ENCODE measurements around the gene TCTA. TPM values are rescaled to one million over a fixed set of nuclear protein-coding genes. Genes with fewer than 3 reads are reported as not detected.

TCTA gene
- total and polyA plus RNA-seq, 4 experiments from 2014 or later: 27.8 to 39.0 (median 37.9) TPM

DNA sequence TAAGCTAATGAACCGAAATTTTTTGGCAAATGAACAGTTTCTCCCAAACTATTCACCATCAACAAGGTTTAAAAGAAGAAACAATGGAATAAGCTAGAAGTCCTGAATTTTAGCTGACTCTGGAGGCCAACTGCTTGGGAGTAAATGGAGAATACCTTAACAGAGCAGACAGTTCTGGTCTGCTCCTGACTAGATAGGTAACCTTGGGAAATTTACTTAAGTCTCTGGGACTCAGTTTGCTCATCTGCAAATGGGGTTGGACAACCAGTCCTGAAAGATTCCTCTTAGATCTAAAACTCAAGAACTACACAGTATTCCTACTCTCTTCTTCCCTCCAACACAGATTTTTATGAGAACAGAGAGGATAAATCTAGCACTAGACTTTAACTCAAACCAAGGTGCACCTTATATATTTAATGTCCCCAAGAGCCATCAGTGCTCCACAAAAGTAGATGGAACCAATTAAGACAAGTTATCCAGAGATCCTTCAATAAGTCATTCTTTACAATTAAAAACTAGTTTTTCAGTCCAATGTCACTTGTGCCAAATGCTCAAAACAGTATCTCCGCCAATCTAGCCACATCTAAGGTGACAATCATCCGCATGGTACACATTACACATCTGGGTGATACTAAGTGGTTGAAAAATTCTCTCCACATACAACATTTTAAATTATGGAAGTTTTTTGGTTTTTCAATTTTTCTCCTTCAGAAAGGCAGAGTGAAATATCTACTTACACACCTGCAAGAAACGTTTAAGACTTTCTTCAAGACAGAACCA is 2.0 kb upstream of the TCTA start:
- Histone ChIP-seq H3K4me1 (ENCODE audit: insufficient read depth, low read length) (peaks cover 81% of the 10 kb centered on the region), H3K27me3 (ENCODE audit: insufficient read depth, low read length) (no peaks in the 10 kb centered on the region), H3K36me3 (ENCODE audit: insufficient read depth, low read length) (no peaks in the 10 kb centered on the region), H3K27ac (ENCODE audit: low read depth, low read length) (peak overlapping the region; percentile 93), H3K4me3 (ENCODE audit: low read length in 2 of 2) (peak overlapping the region; percentile 45 to 69), H3K9me3 (ENCODE audit: control insufficient read depth in 1 of 2, low read length in 2 of 2) (no peaks in the 10 kb centered on the region)
- ChIA-PET CTCF (ENCODE audit: partially characterized antibody) (interaction anchor here (3.3 kb wide), 1 partner anchor 71 kb away, joined by 21 read pairs; the partner anchor contains the start of gene USP4), POLR2A (ENCODE audit: partially characterized antibody) (interaction anchor here (0.7 to 7.6 kb wide), 8 partner anchors 9 to 73 kb away, joined by 3 to 179 read pairs (median 8); partner anchors contain the start of genes NICN1 and USP4)
- Mint-ChIP-seq H3K4me3 (peak overlapping the region; percentile 91 to 98 (median 94)), H3K4me1 (peaks cover 49 to 82% (median 62%) of the 10 kb centered on the region in 4 donors), H3K36me3 (peaks cover 3 to 21% of the 10 kb centered on the region in 2 donors), H3K27ac (peak overlapping the region; percentile 43 to 96 (median 94)), H3K27me3 (no peaks in the 10 kb centered on the region), H3K9me3 (peaks cover 0 to 2% (median 0%) of the 10 kb centered on the region in 8 donors)
- peak in 4 of 5 donors; percentile 26 to 58 (median 36) for DNase-seq
- intact Hi-C loops (cut with micrococcal nuclease): loop anchor here (5.0 to 10.0 kb wide), 3 partner anchors 265 to 723 kb away; partner anchors contain the start of genes APEH and NCKIPSD

DNA sequence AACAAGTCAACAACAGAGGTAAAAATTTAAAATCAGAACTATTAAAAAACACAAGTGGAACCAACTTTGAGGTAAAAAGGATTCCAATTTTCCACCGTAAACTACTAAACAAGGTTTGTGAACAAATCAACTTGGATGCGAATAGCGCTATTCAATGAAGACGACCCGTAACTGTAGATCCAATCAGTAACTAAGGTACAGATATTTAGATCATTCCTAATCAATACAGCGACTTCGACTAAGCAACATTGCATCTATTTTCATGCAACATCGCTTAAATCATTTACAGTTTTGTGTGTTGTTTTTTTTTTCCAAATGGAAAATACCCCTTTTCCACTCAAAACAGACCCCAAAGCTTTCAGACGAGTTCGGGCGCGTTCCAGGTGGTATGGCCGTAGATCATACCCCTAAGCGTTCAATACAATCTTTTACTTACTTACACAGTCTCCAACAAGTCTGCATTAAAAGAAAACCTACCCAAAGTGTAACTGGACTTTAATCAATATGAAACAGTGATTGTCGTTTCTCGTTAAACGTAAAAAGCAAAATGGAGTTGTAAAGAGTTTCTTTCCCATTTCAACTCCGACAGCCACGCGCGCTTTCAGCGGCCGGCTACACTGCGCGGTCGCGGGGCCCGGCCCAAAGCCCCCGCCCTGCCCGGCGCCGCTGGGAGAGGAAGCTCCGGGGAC is 1.2 kb upstream of the TCTA start:
- ChIA-PET POLR2A (ENCODE audit: partially characterized antibody) (interaction anchor here (0.7 to 7.6 kb wide), 13 partner anchors 8 to 404 kb away, joined by 3 to 179 read pairs (median 15); partner anchors contain the start of genes AMT, DAG1, GPX1 and NICN1), CTCF (ENCODE audit: partially characterized antibody) (interaction anchor here (3.0 kb wide), 1 partner anchor 71 kb away, joined by 20 read pairs; the partner anchor contains the start of gene USP4)
- Histone ChIP-seq H3K27me3 (ENCODE audit: insufficient read depth, low read length) (no peaks in the 10 kb centered on the region), H3K4me1 (ENCODE audit: insufficient read depth, low read length) (peaks cover 81% of the 10 kb centered on the region), H3K36me3 (ENCODE audit: insufficient read depth, low read length) (no peaks in the 10 kb centered on the region), H3K9me3 (ENCODE audit: control insufficient read depth in 1 of 2, low read length in 2 of 2) (no peaks in the 10 kb centered on the region), H3K27ac (ENCODE audit: low read depth, low read length) (peak overlapping the region; percentile 93), H3K4me3 (ENCODE audit: low read length in 2 of 2) (peak overlapping the region; percentile 45 to 69)
- H3K4me1 Mint-ChIP-seq: peaks cover 48 to 82% (median 62%) of the 10 kb centered on the region in 4 donors
- H3K9me3 Mint-ChIP-seq: peaks cover 0 to 2% (median 0%) of the 10 kb centered on the region in 8 donors
- H3K36me3 Mint-ChIP-seq: peaks cover 0 to 19% of the 10 kb centered on the region in 2 donors
- intact Hi-C loops (cut with micrococcal nuclease): loop anchor here (5.0 to 10.0 kb wide), 3 partner anchors 264 to 724 kb away; partner anchors contain the start of genes APEH and NCKIPSD
- H3K4me3 Mint-ChIP-seq: peak overlapping the region; percentile 91 to 98 (median 94)
- peak in 1 of 5 donors; percentile 13 for DNase-seq
- no peaks in the 10 kb centered on the region for H3K27me3 Mint-ChIP-seq
- H3K27ac Mint-ChIP-seq: peak overlapping the region; percentile 92 to 96 (median 94)

DNA sequence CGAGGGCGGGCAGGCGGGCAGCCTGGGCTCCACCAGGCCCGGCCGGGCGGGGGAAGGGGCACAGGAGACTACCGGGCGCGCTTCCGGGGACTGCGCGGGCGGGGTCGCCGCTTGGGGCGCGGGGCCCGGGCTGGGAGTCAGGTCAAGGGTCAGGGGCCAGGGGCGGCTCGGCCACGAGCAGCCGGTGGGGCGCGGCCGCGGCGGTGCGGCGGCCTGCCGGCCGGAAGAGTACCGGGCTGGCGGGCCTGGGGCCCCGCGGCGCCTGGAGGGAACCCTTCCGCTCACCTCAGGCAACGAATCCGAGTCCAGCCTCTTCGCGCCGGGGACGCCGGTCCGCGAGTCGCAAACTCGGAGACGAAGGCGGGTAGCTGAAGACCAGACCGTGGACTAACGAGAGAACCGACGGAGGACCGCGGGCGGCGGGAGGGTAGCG is 672 bp upstream of the TCTA start:
- peaks cover 81% of the 10 kb centered on the region for H3K4me1 ChIP-seq (ENCODE audit: insufficient read depth, low read length)
- POLR2A ChIA-PET (ENCODE audit: partially characterized antibody): interaction anchor here (0.7 to 7.6 kb wide), 21 partner anchors 9 to 826 kb away, joined by 3 to 179 read pairs (median 6); partner anchors contain the start of genes AMT, DAG1, GPX1 and NDUFAF3
- H3K27me3 Mint-ChIP-seq: no peaks in the 10 kb centered on the region
- H3K4me3 Mint-ChIP-seq: peak overlapping the region; percentile 91 to 98 (median 94)
- peak overlapping the region in 6 of 7 donors; percentile 92 to 97 (median 94) for H3K27ac Mint-ChIP-seq
- peak overlapping the region; percentile 93 for H3K27ac ChIP-seq (ENCODE audit: low read depth, low read length)
- DNase-seq: peak in 1 of 5 donors; percentile 67
- H3K36me3 ChIP-seq (ENCODE audit: insufficient read depth, low read length): no peaks in the 10 kb centered on the region
- CTCF ChIA-PET (ENCODE audit: partially characterized antibody): interaction anchor here (0.8 to 3.0 kb wide), 2 partner anchors 38 to 71 kb away, joined by 3 to 20 read pairs; partner anchors contain the start of gene USP4
- intact Hi-C loops (cut with micrococcal nuclease): loop anchor here (5.0 to 10.0 kb wide), 3 partner anchors 263 to 724 kb away; partner anchors contain the start of genes APEH and NCKIPSD
- H3K4me1 Mint-ChIP-seq: peaks cover 50 to 82% (median 63%) of the 10 kb centered on the region in 4 donors
- H3K9me3 Mint-ChIP-seq: peaks cover 0 to 2% (median 0%) of the 10 kb centered on the region in 8 donors
- H3K27me3 ChIP-seq (ENCODE audit: insufficient read depth, low read length): no peaks in the 10 kb centered on the region
- H3K9me3 ChIP-seq (ENCODE audit: control insufficient read depth in 1 of 2, low read length in 2 of 2): no peaks in the 10 kb centered on the region
- H3K36me3 Mint-ChIP-seq: peaks cover 0 to 21% of the 10 kb centered on the region in 2 donors
- H3K4me3 ChIP-seq (ENCODE audit: low read length in 2 of 2): peak overlapping the region; percentile 45 to 69

DNA sequence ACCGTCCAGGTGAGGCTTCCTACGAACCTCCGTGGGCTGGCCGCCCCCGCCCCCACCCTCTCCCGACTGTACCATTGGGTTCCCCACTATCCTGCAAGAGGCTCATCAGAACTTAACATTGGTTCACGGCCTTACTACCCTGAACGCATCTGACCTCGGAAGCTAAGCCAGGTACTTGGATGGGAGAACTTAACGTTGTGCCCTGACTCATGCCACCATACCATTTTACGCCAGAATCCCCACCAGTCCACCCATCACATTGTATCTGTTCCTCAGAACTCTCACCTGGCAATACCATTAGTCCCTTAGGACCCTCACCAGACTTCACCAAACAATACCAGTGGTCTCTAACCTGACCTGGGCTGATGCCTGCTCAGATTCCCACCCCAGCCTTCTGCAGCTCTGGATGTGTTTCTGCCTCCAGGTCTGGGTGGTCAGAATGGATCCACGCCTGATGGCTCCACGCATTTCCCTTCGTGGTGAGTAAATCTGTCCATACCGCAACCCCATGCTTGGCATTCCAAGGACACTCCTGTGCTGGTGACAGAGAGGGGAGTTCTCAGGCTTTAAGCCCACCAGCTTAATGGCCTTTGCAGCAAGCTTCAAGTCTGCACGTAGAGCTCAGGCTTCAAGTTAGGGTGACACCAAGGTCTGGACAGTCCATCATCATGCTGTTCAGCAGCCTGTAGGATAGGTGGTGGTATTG is 562 bp downstream of the TCTA start:
- H3K36me3 ChIP-seq (ENCODE audit: insufficient read depth, low read length): no peaks in the 10 kb centered on the region
- no peak for DNase-seq
- intact Hi-C loops (cut with micrococcal nuclease): loop anchor here (1.0 to 10.0 kb wide), 8 partner anchors 17 to 725 kb away; partner anchors contain the start of genes APEH, DAG1, GPX1 and NCKIPSD
- Mint-ChIP-seq H3K27ac (peak overlapping the region; percentile 95 to 99 (median 97)), H3K9me3 (peaks cover 0 to 2% (median 0%) of the 10 kb centered on the region in 8 donors), H3K4me1 (peaks cover 50 to 82% (median 64%) of the 10 kb centered on the region in 4 donors), H3K36me3 (peaks cover 0 to 22% of the 10 kb centered on the region in 2 donors), H3K27me3 (no peaks in the 10 kb centered on the region), H3K4me3 (peak overlapping the region; percentile 85 to 95 (median 91))
- ChIA-PET POLR2A (ENCODE audit: partially characterized antibody) (interaction anchor here (0.7 to 7.6 kb wide), 20 partner anchors 8 to 825 kb away, joined by 3 to 179 read pairs (median 6); partner anchors contain the start of genes AMT, DAG1, GPX1 and NDUFAF3), CTCF (ENCODE audit: partially characterized antibody) (interaction anchor here (0.9 to 3.0 kb wide), 3 partner anchors 36 to 80 kb away, joined by 3 to 20 read pairs (median 4); partner anchors contain the start of gene USP4)
- H3K4me3 ChIP-seq (ENCODE audit: low read length in 2 of 2): peak overlapping the region; percentile 78 to 89
- H3K27me3 ChIP-seq (ENCODE audit: insufficient read depth, low read length): no peaks in the 10 kb centered on the region
- peak overlapping the region; percentile 93 for H3K27ac ChIP-seq (ENCODE audit: low read depth, low read length)
- H3K9me3 ChIP-seq (ENCODE audit: control insufficient read depth in 1 of 2, low read length in 2 of 2): no peaks in the 10 kb centered on the region
- H3K4me1 ChIP-seq (ENCODE audit: insufficient read depth, low read length): peaks cover 81% of the 10 kb centered on the region

DNA sequence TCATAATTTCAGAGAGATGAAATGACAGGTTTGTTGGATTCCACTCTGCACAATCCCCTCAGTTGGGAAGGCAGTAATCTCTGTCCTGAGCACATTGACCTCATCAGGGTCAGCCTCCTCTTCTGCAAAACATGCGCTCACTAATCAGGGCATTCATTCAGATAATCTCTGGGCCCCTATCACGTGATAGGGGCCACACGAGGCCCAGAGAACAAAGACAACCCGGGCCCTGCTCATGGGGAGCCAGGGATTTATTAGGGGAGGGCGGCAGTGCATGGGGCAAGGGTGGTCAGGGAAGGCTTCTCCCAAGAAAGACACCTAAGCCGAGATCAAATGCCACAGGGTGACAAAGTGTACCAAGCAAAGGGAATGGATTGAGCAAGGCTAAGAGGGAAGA is 1.1 kb downstream of the TCTA start:
- H3K4me3 ChIP-seq (ENCODE audit: low read length in 2 of 2): peak overlapping the region; percentile 78 to 89
- peak overlapping the region; percentile 93 for H3K27ac ChIP-seq (ENCODE audit: low read depth, low read length)
- H3K36me3 Mint-ChIP-seq: peaks cover 0 to 23% of the 10 kb centered on the region in 2 donors
- peak overlapping the region; percentile 65 to 95 (median 90) for H3K4me3 Mint-ChIP-seq
- DNase-seq: no peak
- H3K9me3 Mint-ChIP-seq: peaks cover 0 to 2% (median 0%) of the 10 kb centered on the region in 8 donors
- no peaks in the 10 kb centered on the region for H3K27me3 Mint-ChIP-seq
- CTCF ChIA-PET (ENCODE audit: partially characterized antibody): interaction anchor here (0.9 to 3.0 kb wide), 3 partner anchors 36 to 80 kb away, joined by 3 to 20 read pairs (median 4); partner anchors contain the start of gene USP4
- intact Hi-C loops (cut with micrococcal nuclease): loop anchor here (2.0 to 10.0 kb wide), 4 partner anchors 261 to 726 kb away; partner anchors contain the start of genes APEH, NCKIPSD and QRICH1
- POLR2A ChIA-PET (ENCODE audit: partially characterized antibody): interaction anchor here (1.0 to 7.6 kb wide), 9 partner anchors 8 to 320 kb away, joined by 3 to 179 read pairs (median 15); partner anchors contain the start of genes AMT, NICN1, QRICH1 and USP4
- peaks cover 80% of the 10 kb centered on the region for H3K4me1 ChIP-seq (ENCODE audit: insufficient read depth, low read length)
- no peaks in the 10 kb centered on the region for H3K36me3 ChIP-seq (ENCODE audit: insufficient read depth, low read length)
- no peaks in the 10 kb centered on the region for H3K9me3 ChIP-seq (ENCODE audit: control insufficient read depth in 1 of 2, low read length in 2 of 2)
- H3K27me3 ChIP-seq (ENCODE audit: insufficient read depth, low read length): no peaks in the 10 kb centered on the region
- H3K4me1 Mint-ChIP-seq: peaks cover 49 to 80% (median 65%) of the 10 kb centered on the region in 4 donors
- H3K27ac Mint-ChIP-seq: peak overlapping the region; percentile 77 to 97 (median 95)

All from CD4-positive, alpha-beta memory T cell (primary cell).